Esophagus squamous epithelium (tissue), 4 donors: ENCODE measurements around the gene NELL1.

Experiments
- CTCF ChIP-seq, 6 experiments: fragments of 450-650 bp in 4 of 6; fragments of 200-600 bp in 2 of 6; sonication (generic) in 2 of 6; IDR thresholded peaks; one replicate each; pipeline ENCODE4 v1.5.1; 2016 to 2019; ENCODE audit warnings: antibody characterized with exemption in 6 of 6, mild to moderate bottlenecking in 4 of 6, moderate library complexity in 4 of 6
- POLR2A ChIP-seq, 4 donors: fragments of 450-650 bp; IDR thresholded peaks; one replicate each; pipeline ENCODE4 v1.6.1; 2017; ENCODE audit warnings: antibody characterized with exemption in 4 of 4, mild to moderate bottlenecking in 4 of 4, moderate library complexity in 3 of 4

GRCh38 chr11:21037850-21038249 is 368.5 kb downstream of the NELL1 start:
- TF ChIP-seq CTCF (IDR thresholded peaks at IDR 0.05), result no peak
- TF ChIP-seq POLR2A (IDR thresholded peaks at IDR 0.05), result no peak
